OCI-LY7 (cell line): ENCODE data around the gene PTPRO. TPM values are rescaled to one million over a fixed set of nuclear protein-coding genes. Genes with fewer than 3 reads are reported as not detected.
A peak's percentile ranks its signal among the peaks of the same experiment; 100 is the strongest.

Source experiments
- BruUV-seq: library from RNA; stranded (reverse); fragments of 400-500 nt; replicated peaks from 2 replicates; lab custom pipeline; 2021; lab: Mats Ljungman, UMichigan
- CTCF ChIA-PET: fragments of 300-600 bp; sonication (Branson Sonifier 250); formaldehyde crosslinking; loops from one replicate; lab custom pipeline; 2022; ENCODE audit warnings: antibody characterized with exemption; ENCODE audit not compliant: unreplicated experiment; lab: Charles Lee
- POLR2A ChIA-PET: fragments of 300-600 bp; sonication (Branson Sonifier 250); formaldehyde crosslinking; loops from one replicate; lab custom pipeline; 2022; ENCODE audit warnings: antibody characterized with exemption; lab: Charles Lee
- DNase-seq: peaks from one replicate; pipeline ENCODE4 v3.0.0-alpha.2; 2015; ENCODE audit warnings: low spot score
- H2AFZ ChIP-seq: fragments of 200-600 bp; sonication (generic), shearing (Covaris generic); 2 replicates; pipeline ENCODE4 v1.6.1; 2014; ENCODE audit warnings: mild to moderate bottlenecking, antibody characterized with exemption, low read length, moderate library complexity
- H3K27ac ChIP-seq: fragments of 200-600 bp; sonication (generic); 2 replicates; pipeline ENCODE4 v1.5.1; 2014; ENCODE audit warnings: mixed run types, low read depth, mild to moderate bottlenecking, moderate library complexity, low read length, inconsistent platforms; ENCODE audit not compliant: poor library complexity, severe bottlenecking
- H3K36me3 ChIP-seq: fragments of 200-600 bp; sonication (generic); 2 replicates; pipeline ENCODE4 v1.6.1; 2014; ENCODE audit warnings: mild to moderate bottlenecking, antibody characterized with exemption, low read length, moderate library complexity, mixed read lengths; ENCODE audit not compliant: insufficient read depth
- H3K4me1 ChIP-seq: fragments of 200-600 bp; sonication (generic); 2 replicates; pipeline ENCODE4 v1.5.1; 2014; ENCODE audit warnings: mild to moderate bottlenecking, low read length; ENCODE audit not compliant: insufficient read depth, poor library complexity, severe bottlenecking
- H3K4me2 ChIP-seq: fragments of 200-600 bp; sonication (generic); 2 replicates; pipeline ENCODE4 v1.6.1; 2014; ENCODE audit warnings: mild to moderate bottlenecking, low read length
- H3K4me3 ChIP-seq: fragments of 200-600 bp; sonication (generic); 2 replicates; pipeline ENCODE4 v1.5.1; 2014; ENCODE audit warnings: mild to moderate bottlenecking, low read depth, low read length; ENCODE audit not compliant: poor library complexity, severe bottlenecking
- H3K79me2 ChIP-seq: fragments of 200-600 bp; sonication (generic); 2 replicates; pipeline ENCODE4 v1.6.1; 2016; ENCODE audit warnings: low read depth, mild to moderate bottlenecking, low read length, moderate library complexity, mixed read lengths; ENCODE audit not compliant: insufficient read depth
- H3K9me2 ChIP-seq: fragments of 200-600 bp; sonication (generic); 2 replicates; pipeline ENCODE4 v1.6.1; 2016; ENCODE audit warnings: mild to moderate bottlenecking, low read length, mixed read lengths; ENCODE audit not compliant: insufficient read depth
- H3K9me3 ChIP-seq: fragments of 200-600 bp; sonication (generic); 2 replicates; pipeline ENCODE4 v1.6.1; 2014; ENCODE audit warnings: mild to moderate bottlenecking, mixed run types, low read length, mixed read lengths
- H4K20me1 ChIP-seq: fragments of 200-600 bp; sonication (generic); 2 replicates; pipeline ENCODE4 v1.6.1; 2014; ENCODE audit warnings: mild to moderate bottlenecking, antibody characterized with exemption, low read length, moderate library complexity, mixed read lengths; ENCODE audit not compliant: insufficient read depth
- EZH2phosphoT487 ChIP-seq: fragments of 200-600 bp; sonication (generic); IDR thresholded peaks from 2 replicates; pipeline ENCODE4 v1.6.1; 2018; ENCODE audit warnings: low read depth, borderline replicate concordance, mild to moderate bottlenecking, mixed run types, antibody characterized with exemption, low read length, moderate library complexity, mixed read lengths
- intact Hi-C: fragments of 100-400 bp; cut with micrococcal nuclease; formaldehyde crosslinking; loops from one replicate; pipeline ENCODE4 v1.10.0; 2022; ENCODE audit not compliant: unreplicated experiment
- total RNA-seq, 2 experiments: library from RNA; depleted of rRNA in 1 of 2; stranded (reverse); fragments of >200 nt in 1 of 2; shearing (Covaris generic) in 1 of 2; gene quantifications; 2 replicates each; pipeline ENCODE4 v1.2.3, GENCODE V29; 2014 to 2022
- TF ChIP-seq, protein P1 (sequence below): fragments of 200-600 bp; sonication (generic); conservative IDR thresholded peaks from 2 replicates; pipeline ENCODE4 v1.5.1; 2014; ENCODE audit warnings: mild to moderate bottlenecking, antibody characterized with exemption, low read length, moderate library complexity, mixed read lengths

PTPRO gene
- total RNA-seq, 2 experiments from 2014 or later, result 0.06 to 0.23 TPM

DNA sequence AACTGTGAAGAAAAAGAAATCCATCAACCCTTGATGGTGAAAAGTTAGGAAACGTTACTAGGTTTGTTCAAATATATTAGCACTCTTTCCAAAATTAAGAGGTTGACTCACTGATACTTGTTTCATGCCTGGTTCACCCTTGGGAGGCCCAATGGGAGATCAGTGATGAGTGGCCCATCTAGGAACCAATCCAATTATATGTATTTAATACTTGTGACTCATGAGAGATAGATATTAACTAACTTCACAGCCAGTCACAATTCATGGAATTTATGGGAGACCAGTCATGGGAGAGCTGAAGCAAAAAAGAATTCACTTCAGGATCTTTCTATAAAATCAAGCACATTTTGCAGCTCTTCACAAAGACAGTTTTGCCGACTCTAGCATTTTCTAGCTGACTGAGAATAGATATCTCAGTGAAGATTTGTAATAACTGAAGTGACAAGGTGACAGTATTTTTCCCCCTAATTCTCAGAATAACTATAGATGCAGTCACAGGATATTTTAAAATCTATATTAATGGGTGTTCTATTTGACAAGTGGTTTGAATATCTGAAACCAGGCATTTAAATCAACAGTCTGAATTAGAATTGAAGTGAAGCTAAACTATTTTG is 236.7 kb downstream of the PTPRO start:
- H3K9me2 ChIP-seq, result no peaks in the 10 kb centered on the region
- H3K4me3 ChIP-seq, result no peak overlapping the region
- H3K4me2 ChIP-seq, result no peak overlapping the region
- H3K4me1 ChIP-seq, result no peaks in the 10 kb centered on the region
- TF ChIP-seq EZH2phosphoT487, result no peak
- TF ChIP-seq, protein P1, sequence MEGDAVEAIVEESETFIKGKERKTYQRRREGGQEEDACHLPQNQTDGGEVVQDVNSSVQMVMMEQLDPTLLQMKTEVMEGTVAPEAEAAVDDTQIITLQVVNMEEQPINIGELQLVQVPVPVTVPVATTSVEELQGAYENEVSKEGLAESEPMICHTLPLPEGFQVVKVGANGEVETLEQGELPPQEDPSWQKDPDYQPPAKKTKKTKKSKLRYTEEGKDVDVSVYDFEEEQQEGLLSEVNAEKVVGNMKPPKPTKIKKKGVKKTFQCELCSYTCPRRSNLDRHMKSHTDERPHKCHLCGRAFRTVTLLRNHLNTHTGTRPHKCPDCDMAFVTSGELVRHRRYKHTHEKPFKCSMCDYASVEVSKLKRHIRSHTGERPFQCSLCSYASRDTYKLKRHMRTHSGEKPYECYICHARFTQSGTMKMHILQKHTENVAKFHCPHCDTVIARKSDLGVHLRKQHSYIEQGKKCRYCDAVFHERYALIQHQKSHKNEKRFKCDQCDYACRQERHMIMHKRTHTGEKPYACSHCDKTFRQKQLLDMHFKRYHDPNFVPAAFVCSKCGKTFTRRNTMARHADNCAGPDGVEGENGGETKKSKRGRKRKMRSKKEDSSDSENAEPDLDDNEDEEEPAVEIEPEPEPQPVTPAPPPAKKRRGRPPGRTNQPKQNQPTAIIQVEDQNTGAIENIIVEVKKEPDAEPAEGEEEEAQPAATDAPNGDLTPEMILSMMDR, result no peak
- CTCF ChIA-PET, result interaction anchor here (0.8 to 0.9 kb wide), 2 partner anchors 9 to 26 kb away, joined by 3 read pairs; no protein-coding TSS in a partner anchor
- H2AFZ ChIP-seq, result no peak overlapping the region
- no TSS peak for BruUV-seq
- no peak overlapping the region for H3K27ac ChIP-seq
- H3K9me3 ChIP-seq, result no peaks in the 10 kb centered on the region
- no peaks in the 10 kb centered on the region for H3K79me2 ChIP-seq
- DNase-seq, result no peak
- POLR2A ChIA-PET, result interaction anchor here (0.6 to 4.6 kb wide), 8 partner anchors 8 to 289 kb away, joined by 3 to 37 read pairs (median 4); no protein-coding TSS in a partner anchor
- intact Hi-C loops, result no loop called here
- no peaks in the 10 kb centered on the region for H3K36me3 ChIP-seq
- H4K20me1 ChIP-seq, result no peaks in the 10 kb centered on the region

DNA sequence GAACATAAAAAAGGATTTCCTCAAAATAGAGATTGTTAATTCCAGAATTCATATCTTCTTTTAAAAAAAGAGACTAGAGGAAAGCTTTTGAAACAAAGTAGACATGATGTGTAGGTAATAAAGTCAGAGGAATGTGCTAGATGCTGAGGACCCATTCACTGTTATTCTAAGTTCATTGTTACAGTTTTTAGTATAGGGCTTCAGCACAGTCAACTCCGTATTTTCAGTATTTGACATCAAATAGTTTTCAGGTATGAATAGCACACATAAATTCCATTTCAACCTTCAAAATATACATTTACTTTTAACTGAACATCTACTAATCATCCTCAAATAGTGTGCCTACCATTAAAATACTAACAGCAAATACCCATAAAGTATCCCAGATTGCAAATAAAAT is 239.1 kb downstream of the PTPRO start:
- TF ChIP-seq, protein P1, result no peak
- TF ChIP-seq EZH2phosphoT487, result no peak
- no peaks in the 10 kb centered on the region for H3K9me3 ChIP-seq
- intact Hi-C loops, result no loop called here

DNA sequence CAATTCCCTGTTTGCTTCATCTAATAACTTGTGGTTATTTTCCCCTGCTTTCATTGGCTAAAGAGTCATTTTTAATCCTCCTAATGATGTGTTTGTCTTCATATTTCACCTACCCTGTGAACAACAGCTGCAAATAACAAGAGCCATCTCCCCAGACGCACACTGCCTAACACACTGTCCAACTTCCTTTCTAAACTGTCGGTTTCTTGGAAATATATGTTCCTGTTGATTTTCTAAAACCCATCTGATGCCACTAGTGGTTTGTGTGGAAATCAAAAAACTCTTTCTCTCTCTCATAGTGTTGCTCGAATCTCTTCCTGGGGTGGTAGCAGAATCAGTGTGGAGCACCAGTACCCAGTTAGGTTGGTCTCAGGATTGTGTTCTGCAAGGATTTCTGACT is 240.0 kb downstream of the PTPRO start:
- intact Hi-C loops, result no loop called here
- POLR2A ChIA-PET, result interaction anchor here (1.6 to 4.2 kb wide), 4 partner anchors 8 to 16 kb away, joined by 5 to 15 read pairs (median 12); no protein-coding TSS in a partner anchor
- Histone ChIP-seq H3K9me3 (no peaks in the 10 kb centered on the region), H2AFZ (peak overlapping the region; percentile 19; the same call in 1 of the 2 replicates), H3K4me3 (no peak overlapping the region), H4K20me1 (no peaks in the 10 kb centered on the region), H3K36me3 (no peaks in the 10 kb centered on the region), H3K27ac (no peak overlapping the region), H3K79me2 (no peaks in the 10 kb centered on the region), H3K4me2 (no peak overlapping the region), H3K4me1 (peaks cover 6% of the 10 kb centered on the region), H3K9me2 (no peaks in the 10 kb centered on the region)
- TF ChIP-seq, protein P1, result no peak
- TF ChIP-seq EZH2phosphoT487, result no peak
- DNase-seq, result no peak
- CTCF ChIA-PET, result no interaction called here
- BruUV-seq, result no TSS peak

More for the DNA sequence above, 239.1 kb downstream of the PTPRO start:
- H3K4me1 ChIP-seq, result peaks cover 6% of the 10 kb centered on the region
- no peak overlapping the region for H3K4me3 ChIP-seq
- H3K79me2 ChIP-seq, result no peaks in the 10 kb centered on the region
- no TSS peak for BruUV-seq
- H2AFZ ChIP-seq, result 0 out of 2 replicates have a peak overlapping the region, but pooled peaks have one; percentile 19
- H3K36me3 ChIP-seq, result no peaks in the 10 kb centered on the region
- DNase-seq, result no peak
- H3K9me2 ChIP-seq, result no peaks in the 10 kb centered on the region
- no peak overlapping the region for H3K27ac ChIP-seq
- H4K20me1 ChIP-seq, result no peaks in the 10 kb centered on the region
- POLR2A ChIA-PET, result interaction anchor here (0.6 to 4.2 kb wide), 6 partner anchors 9 to 24 kb away, joined by 5 to 15 read pairs (median 10); no protein-coding TSS in a partner anchor
- H3K4me2 ChIP-seq, result no peak overlapping the region
- CTCF ChIA-PET, result no interaction called here
